Hepatocyte (in vitro differentiated cells): ENCODE data around the gene COL28A1. TPM values are rescaled to one million over a fixed set of nuclear protein-coding genes. Genes with fewer than 3 reads are reported as not detected.

Source experiments
- DNase-seq: peaks from one replicate; pipeline ENCODE4 v3.0.0-alpha.2; 2016; ENCODE audit warnings: low spot score
- H2AFZ ChIP-seq: fragments of 200-600 bp; sonication (generic); 2 replicates; pipeline ENCODE4 v1.6.0; 2016; ENCODE audit warnings: antibody characterized with exemption, mild to moderate bottlenecking
- H3K27ac ChIP-seq: fragments of 200-600 bp; sonication (generic); 2 replicates; pipeline ENCODE4 v1.5.1; 2016; ENCODE audit warnings: mild to moderate bottlenecking
- H3K27me3 ChIP-seq: fragments of 200-600 bp; sonication (generic); 2 replicates; pipeline ENCODE4 v1.6.1; 2016
- H3K36me3 ChIP-seq: fragments of 200-600 bp; sonication (generic); replicated peaks from 2 replicates; pipeline ENCODE4 v1.5.1; 2016; ENCODE audit warnings: low read depth; ENCODE audit not compliant: insufficient read depth
- H3K4me1 ChIP-seq: fragments of 200-600 bp; sonication (generic); 2 replicates; pipeline ENCODE4 v1.5.1; 2016; ENCODE audit warnings: mild to moderate bottlenecking, moderate library complexity; ENCODE audit not compliant: insufficient read depth
- H3K4me2 ChIP-seq: fragments of 200-600 bp; sonication (generic); 2 replicates; pipeline ENCODE4 v1.6.0; 2016
- H3K4me3 ChIP-seq: fragments of 200-600 bp; sonication (generic); 2 replicates; pipeline ENCODE4 v1.5.1; 2016; ENCODE audit warnings: mild to moderate bottlenecking
- H3K79me2 ChIP-seq: fragments of 200-600 bp; sonication (generic); 2 replicates; pipeline ENCODE4 v1.6.0; 2017; ENCODE audit warnings: mild to moderate bottlenecking
- H3K9me2 ChIP-seq: fragments of 200-600 bp; sonication (generic); replicated peaks from 2 replicates; pipeline ENCODE4 v1.6.0; 2017; ENCODE audit warnings: mild to moderate bottlenecking; ENCODE audit not compliant: insufficient read depth
- H3K9me3 ChIP-seq: fragments of 200-600 bp; sonication (generic); 2 replicates; pipeline ENCODE4 v1.5.1; 2016; ENCODE audit warnings: low read depth, mild to moderate bottlenecking
- H4K20me1 ChIP-seq: fragments of 200-600 bp; sonication (generic); 2 replicates; pipeline ENCODE4 v1.6.0; 2016; ENCODE audit warnings: mild to moderate bottlenecking; ENCODE audit not compliant: insufficient read depth, poor library complexity, severe bottlenecking
- CTCF ChIP-seq: fragments of 200-600 bp; sonication (generic); IDR thresholded peaks from 2 replicates; pipeline ENCODE4 v1.5.1; 2016; ENCODE audit warnings: antibody characterized with exemption, mild to moderate bottlenecking; ENCODE audit not compliant: poor library complexity
- EZH2 ChIP-seq: fragments of 200-600 bp; sonication (generic); IDR thresholded peaks from 2 replicates; pipeline ENCODE4 v1.6.1; 2016; ENCODE audit warnings: antibody characterized with exemption, mild to moderate bottlenecking, borderline replicate concordance
- EZH2phosphoT487 ChIP-seq: fragments of 200-600 bp; sonication (generic); IDR thresholded peaks from one replicate; pipeline ENCODE4 v1.6.1; 2018; ENCODE audit warnings: antibody characterized with exemption, mild to moderate bottlenecking, low read depth, moderate library complexity; ENCODE audit not compliant: unreplicated experiment, severe bottlenecking
- WGBS: methylation state at CpG from one replicate; pipeline ENCODE4 v1.1.6; 2016; ENCODE audit warnings: low lambda C conversion rate; ENCODE audit errors: missing lambda C conversion rate; 5-methylcytosine and 5-hydroxymethylcytosine counted together
- polyA plus RNA-seq: library from polyadenylated mRNA; unstranded; fragments of >200 nt; fragmentation: Nextera tagmentation; extraction: Ambion mirVana; gene quantifications from 2 replicates; pipeline ENCODE4 v1.2.1, GENCODE V29; 2016
- total RNA-seq: library from RNA; depleted of rRNA; stranded (reverse); fragments of >200 nt; gene quantifications from 2 replicates; pipeline ENCODE4 v1.2.3, GENCODE V29; 2014

COL28A1 gene
- total and polyA plus RNA-seq, 2 experiments from 2014 or later: 0.28 to 0.47 TPM

GRCh38 chr7:7569081-7569527 lies 33.4 kb upstream of the COL28A1 start:
- Histone ChIP-seq H3K27ac (no peak overlapping the region), H3K36me3 (no peaks in the 10 kb centered on the region), H3K27me3 (no peaks in the 10 kb centered on the region), H3K79me2 (peaks cover 67% of the 10 kb centered on the region), H3K9me2 (no peaks in the 10 kb centered on the region), H3K9me3 (no peaks in the 10 kb centered on the region), H4K20me1 (no peaks in the 10 kb centered on the region), H3K4me2 (peak overlapping the region; percentile 90), H3K4me1 (peaks cover 25% of the 10 kb centered on the region), H3K4me3 (no peak overlapping the region), H2AFZ (no peak overlapping the region)
- WGBS: 78% methylated on average over 5 of the region's 5 CpGs
- DNase-seq: no peak
- no peak for TF ChIP-seq CTCF
- TF ChIP-seq EZH2: no peak
- no peak for TF ChIP-seq EZH2phosphoT487

DNA sequence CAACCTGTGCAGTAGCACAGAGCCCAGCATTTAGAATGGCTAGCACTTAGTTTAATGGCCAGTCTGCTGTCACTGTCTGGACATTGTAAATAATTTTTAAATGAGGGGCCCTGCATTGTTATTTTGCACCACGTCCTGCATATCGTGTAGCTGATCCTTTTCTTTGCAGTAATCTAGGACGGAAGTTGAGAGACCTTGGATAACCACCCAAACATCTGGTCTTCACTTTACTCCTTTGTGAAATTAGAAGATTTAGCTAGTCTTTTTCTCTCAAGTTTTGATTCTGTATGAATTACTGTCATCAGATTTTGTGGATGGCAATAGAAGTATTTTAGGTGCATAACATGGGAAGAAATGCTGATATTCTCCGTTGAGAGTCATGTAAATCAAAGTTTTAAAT lies 32.9 kb upstream of the COL28A1 start:
- H3K4me2 ChIP-seq: peak overlapping the region; percentile 90
- no peak for DNase-seq
- no peaks in the 10 kb centered on the region for H4K20me1 ChIP-seq
- no peaks in the 10 kb centered on the region for H3K9me3 ChIP-seq
- no peaks in the 10 kb centered on the region for H3K9me2 ChIP-seq
- no peak overlapping the region for H2AFZ ChIP-seq
- TF ChIP-seq EZH2 (no peak), EZH2phosphoT487 (no peak), CTCF (no peak)
- H3K36me3 ChIP-seq: no peaks in the 10 kb centered on the region
- WGBS: 82% methylated on average over 4 of the region's 4 CpGs
- no peak overlapping the region for H3K4me3 ChIP-seq
- H3K79me2 ChIP-seq: peaks cover 62% of the 10 kb centered on the region
- no peaks in the 10 kb centered on the region for H3K27me3 ChIP-seq
- peaks cover 31% of the 10 kb centered on the region for H3K4me1 ChIP-seq
- H3K27ac ChIP-seq: no peak overlapping the region

GRCh38 chr7:7567898-7568531 lies 32.3 kb upstream of the COL28A1 start:
- TF ChIP-seq CTCF: no peak
- TF ChIP-seq EZH2phosphoT487: no peak
- no peak for TF ChIP-seq EZH2
- H3K79me2 ChIP-seq: peaks cover 56% of the 10 kb centered on the region
- 58% methylated on average over 2 of the region's 2 CpGs for WGBS
- H3K27me3 ChIP-seq: no peaks in the 10 kb centered on the region
- peaks cover 33% of the 10 kb centered on the region for H3K4me1 ChIP-seq
- no peak for DNase-seq
- H3K27ac ChIP-seq: peak overlapping the region; percentile 99
- no peaks in the 10 kb centered on the region for H3K36me3 ChIP-seq
- no peaks in the 10 kb centered on the region for H4K20me1 ChIP-seq
- no peaks in the 10 kb centered on the region for H3K9me3 ChIP-seq
- H2AFZ ChIP-seq: peak overlapping the region; percentile 91
- peak overlapping the region; percentile 86 for H3K4me3 ChIP-seq
- H3K4me2 ChIP-seq: peak overlapping the region; percentile 90
- no peaks in the 10 kb centered on the region for H3K9me2 ChIP-seq
